PC-3 (cell line): Measurements from ENCODE around the gene ZNF816. TPM values are rescaled to one million over a fixed set of nuclear protein-coding genes. Genes with fewer than 3 reads are reported as not detected.

Experiments
- ATAC-seq: fragments of 200-7000 bp; cut with Tn5 transposase; 2 replicates; pipeline ENCODE4 v1.9.1; 2020; ENCODE audit warnings: mild to moderate bottlenecking, moderate library complexity
- BruUV-seq: library from RNA; stranded (reverse); fragments of 400-500 nt; replicated peaks from 2 replicates; lab custom pipeline; 2021; lab: Mats Ljungman, UMichigan
- CTCF ChIA-PET: fragments of 300-600 bp; sonication (Branson Sonifier 250); formaldehyde crosslinking; loops from one replicate; lab custom pipeline; 2022; ENCODE audit warnings: antibody characterized with exemption; lab: Charles Lee
- POLR2A ChIA-PET: fragments of 300-600 bp; sonication (Branson Sonifier 250); formaldehyde crosslinking; loops from one replicate; lab custom pipeline; 2022; ENCODE audit warnings: antibody characterized with exemption; ENCODE audit not compliant: unreplicated experiment; lab: Charles Lee
- DNase-seq: peaks from one replicate; pipeline ENCODE4 v3.0.0-alpha.2; 2015
- H2AFZ ChIP-seq: fragments of 300-600 bp; sonication (generic); 2 replicates; pipeline ENCODE4 v1.6.0; 2016; ENCODE audit warnings: antibody characterized with exemption, low read length
- H3F3A ChIP-seq: fragments of 300-600 bp; sonication (generic); one replicate; pipeline ENCODE4 v1.6.0; 2017; ENCODE audit warnings: antibody characterized with exemption, low read length, control low read depth, mild to moderate bottlenecking; ENCODE audit not compliant: unreplicated experiment
- H3K27ac ChIP-seq: fragments of 300-600 bp; sonication (generic); 2 replicates; pipeline ENCODE4 v1.5.1; 2016; ENCODE audit warnings: mild to moderate bottlenecking, low read length
- H3K27me3 ChIP-seq: fragments of 300-600 bp; sonication (generic); 2 replicates; pipeline ENCODE4 v1.6.1; 2016; ENCODE audit warnings: low read length, mixed read lengths
- H3K36me3 ChIP-seq: fragments of 300-600 bp; sonication (generic); 2 replicates; pipeline ENCODE4 v1.6.1; 2016; ENCODE audit warnings: low read depth, mixed run types, low read length, mixed read lengths
- H3K4me1 ChIP-seq: fragments of 300-600 bp; sonication (generic); 2 replicates; pipeline ENCODE4 v1.5.1; 2016; ENCODE audit warnings: low read length; ENCODE audit not compliant: insufficient read depth
- H3K4me2 ChIP-seq: fragments of 300-600 bp; sonication (generic); 2 replicates; pipeline ENCODE4 v1.6.0; 2016; ENCODE audit warnings: low read length
- H3K4me3 ChIP-seq: fragments of 300-600 bp; sonication (generic); 2 replicates; pipeline ENCODE4 v1.5.1; 2016; ENCODE audit warnings: mild to moderate bottlenecking, low read length, mixed read lengths
- H3K79me2 ChIP-seq: fragments of 300-600 bp; sonication (generic); 2 replicates; pipeline ENCODE4 v1.6.1; 2017; ENCODE audit warnings: low read length, mixed read lengths
- H3K9ac ChIP-seq: fragments of 300-600 bp; sonication (generic); 2 replicates; pipeline ENCODE4 v1.6.0; 2016; ENCODE audit warnings: mild to moderate bottlenecking, low read length
- H3K9me2 ChIP-seq: fragments of 300-600 bp; sonication (generic); replicated peaks from 2 replicates; pipeline ENCODE4 v1.6.1; 2016; ENCODE audit warnings: mixed run types, low read length, mixed read lengths
- H3K9me3 ChIP-seq: fragments of 300-600 bp; sonication (generic); 2 replicates; pipeline ENCODE4 v1.6.1; 2016; ENCODE audit warnings: low read length, mixed read lengths
- H4K20me1 ChIP-seq: fragments of 300-600 bp; sonication (generic); 2 replicates; pipeline ENCODE4 v1.6.1; 2016; ENCODE audit warnings: low read length, mixed read lengths
- CTCF ChIP-seq: fragments of 300-600 bp; sonication (generic); conservative IDR thresholded peaks from 2 replicates; pipeline ENCODE4 v1.5.1; 2017; ENCODE audit warnings: antibody characterized with exemption, low read depth, mild to moderate bottlenecking, low read length
- EZH2 ChIP-seq: fragments of 300-600 bp; sonication (generic); IDR thresholded peaks from one replicate; pipeline ENCODE4 v1.6.1; 2017; ENCODE audit warnings: antibody characterized with exemption, mild to moderate bottlenecking, low read length; ENCODE audit not compliant: unreplicated experiment
- EZH2phosphoT487 ChIP-seq: fragments of 300-600 bp; sonication (generic); IDR thresholded peaks from 2 replicates; pipeline ENCODE4 v1.6.1; 2018; ENCODE audit warnings: mild to moderate bottlenecking, antibody characterized with exemption, low read length, borderline replicate concordance
- intact Hi-C: fragments of 100-400 bp; cut with micrococcal nuclease; formaldehyde crosslinking; loops from 2 replicates; pipeline ENCODE4 v1.9.0; 2023
- total RNA-seq: library from RNA; depleted of rRNA; stranded (reverse); fragments of >200 nt; gene quantifications from 2 replicates; pipeline ENCODE4 v1.2.3, GENCODE V29; 2014

Gene ZNF816
- total RNA-seq, 1 experiment from 2014 or later, result 10.2 TPM

DNA sequence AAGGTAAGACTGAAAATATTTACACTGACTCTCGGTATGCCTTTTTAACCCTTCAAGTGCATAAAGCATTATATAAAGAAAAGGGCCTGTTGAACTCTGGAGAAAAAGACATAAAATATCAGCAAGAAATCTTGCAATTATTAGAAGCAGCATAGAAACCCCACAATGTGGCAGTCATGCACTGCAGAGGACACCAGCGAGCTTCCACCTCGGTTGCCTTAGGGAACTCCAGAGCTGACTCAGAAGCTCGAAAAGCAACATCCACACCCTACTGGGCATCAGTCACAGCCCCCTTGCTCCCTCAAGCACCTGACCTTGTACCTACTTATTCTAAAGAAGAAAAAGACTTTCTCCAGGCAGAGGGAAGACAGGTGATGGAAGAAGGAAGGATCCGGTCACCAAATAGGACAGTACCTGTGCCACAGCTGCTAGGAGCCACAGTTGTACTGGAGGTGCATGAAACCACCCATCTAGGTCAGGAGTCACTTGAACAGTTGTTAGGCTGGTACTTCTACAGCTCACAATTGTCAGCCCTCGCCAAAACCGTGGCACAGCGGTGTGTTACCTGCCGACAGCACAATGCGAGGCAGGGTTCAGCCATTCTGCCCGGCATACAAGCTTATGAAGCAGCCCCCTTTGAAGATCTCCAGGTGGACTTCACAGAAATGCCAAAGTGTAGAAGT is 2.9 kb downstream of the ZNF816 start:
- no peak overlapping the region for H3K9ac ChIP-seq
- no peaks in the 10 kb centered on the region for H4K20me1 ChIP-seq
- H3K9me3 ChIP-seq, result 0 out of 2 replicates have a peak, but pooled peaks cover 10% of the 10 kb centered on the region
- intact Hi-C loops, result no loop called here
- no peak for ATAC-seq
- no peak overlapping the region for H3K27ac ChIP-seq
- no peak overlapping the region for H2AFZ ChIP-seq
- no peaks in the 10 kb centered on the region for H3F3A ChIP-seq
- CTCF ChIA-PET, result interaction anchor here (0.6 kb wide), 2 partner anchors 8 to 238 kb away, joined by 3 to 5 read pairs; no protein-coding TSS in a partner anchor
- no peak overlapping the region for H3K4me3 ChIP-seq
- H3K27me3 ChIP-seq, result no peaks in the 10 kb centered on the region
- no peaks in the 10 kb centered on the region for H3K9me2 ChIP-seq
- H3K4me2 ChIP-seq, result peak overlapping the region; percentile 19; the same call in 1 of the 2 replicates
- H3K36me3 ChIP-seq, result peaks cover 47% of the 10 kb centered on the region
- peaks cover 21% of the 10 kb centered on the region for H3K4me1 ChIP-seq
- BruUV-seq, result no TSS peak
- H3K79me2 ChIP-seq, result peaks cover 33% of the 10 kb centered on the region
- TF ChIP-seq EZH2phosphoT487, result no peak
- peak; percentile 59; the same call in 1 of the 2 replicates for TF ChIP-seq CTCF
- no peak for TF ChIP-seq EZH2
- POLR2A ChIA-PET, result no interaction called here
- DNase-seq, result peak; percentile 71

DNA sequence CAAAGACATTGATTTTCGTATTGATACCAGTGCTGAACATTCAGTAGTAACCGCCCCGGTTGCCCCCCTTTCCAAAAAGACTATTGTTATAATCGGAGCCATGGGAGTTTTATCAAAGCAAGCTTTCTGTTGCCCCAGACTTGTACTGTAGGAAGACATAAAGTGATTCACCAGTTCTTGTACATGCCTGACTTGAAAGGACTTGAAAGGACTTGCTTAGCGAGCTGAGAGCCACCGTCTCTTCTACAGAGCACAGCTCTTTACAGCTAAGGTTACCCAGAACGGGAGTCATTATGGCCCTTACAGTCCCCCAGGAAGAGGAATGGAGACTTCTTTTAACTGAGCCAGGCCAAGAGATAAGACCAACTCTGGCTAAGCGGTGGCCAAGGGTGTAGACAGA is 5.1 kb downstream of the ZNF816 start:
- Histone ChIP-seq H3K36me3 (peaks cover 62% of the 10 kb centered on the region), H3K9me2 (no peaks in the 10 kb centered on the region), H2AFZ (no peak overlapping the region), H3K9ac (no peak overlapping the region), H3K4me3 (no peak overlapping the region), H3K27me3 (no peaks in the 10 kb centered on the region), H3K9me3 (peaks cover 14% of the 10 kb centered on the region; the same call in 1 of the 2 replicates), H4K20me1 (no peaks in the 10 kb centered on the region), H3K79me2 (peaks cover 33% of the 10 kb centered on the region), H3K27ac (no peak overlapping the region), H3K4me1 (peaks cover 21% of the 10 kb centered on the region), H3K4me2 (no peak overlapping the region), H3F3A (no peaks in the 10 kb centered on the region)
- no TSS peak for BruUV-seq
- no peak for ATAC-seq
- ChIA-PET POLR2A (no interaction called here), CTCF (no interaction called here)
- no peak for DNase-seq
- intact Hi-C loops, result no loop called here
- TF ChIP-seq EZH2, result no peak
- no peak for TF ChIP-seq EZH2phosphoT487
- no peak for TF ChIP-seq CTCF

- ChIA-PET POLR2A (no interaction called here), CTCF (no interaction called here)
- no peak for TF ChIP-seq EZH2
- TF ChIP-seq EZH2phosphoT487, result no peak
- TF ChIP-seq CTCF, result no peak
- Histone ChIP-seq H3K27ac (no peak overlapping the region), H3K4me2 (no peak overlapping the region), H3K9ac (no peak overlapping the region), H2AFZ (no peak overlapping the region), H3K4me3 (no peak overlapping the region), H3K9me3 (peaks cover 21% of the 10 kb centered on the region), H3F3A (no peaks in the 10 kb centered on the region), H3K4me1 (peaks cover 21% of the 10 kb centered on the region), H3K79me2 (peaks cover 27% of the 10 kb centered on the region), H3K27me3 (no peaks in the 10 kb centered on the region), H4K20me1 (no peaks in the 10 kb centered on the region), H3K36me3 (peaks cover 69% of the 10 kb centered on the region), H3K9me2 (no peaks in the 10 kb centered on the region)
- no peak for DNase-seq
- ATAC-seq, result no peak
- no TSS peak for BruUV-seq
- intact Hi-C loops, result no loop called here
Observed at GRCh38 chr19:52956917-52957316, 5.8 kb downstream of the ZNF816 start.
